ENCODE results near the gene PDE4A.

GRCh38 chr19:10418235-10418484 lies 2.2 kb upstream of the PDE4A start:
- TF ChIP-seq SUZ12 (IDR thresholded peaks at IDR 0.05; ENCODE audit: extremely low read depth, insufficient read depth, insufficient read length) (no peak), YY1 (IDR thresholded peaks at IDR 0.05; ENCODE audit: insufficient read depth, insufficient read length) (no peak), ZNF274 (IDR thresholded peaks at IDR 0.05; ENCODE audit: low read depth, low read length) (no peak)

Data from NT2/D1 (cell line).